HG03439 (cell line): ENCODE results near the gene UQCC5.

Source experiments
- ATAC-seq: cut with Tn5 transposase; IDR thresholded peaks from one replicate; pipeline ENCODE4 v1.9.1; 2021; ENCODE audit warnings: mild to moderate bottlenecking, moderate library complexity; ENCODE audit not compliant: unreplicated experiment

Gene UQCC5

GRCh38 chr3:52558436-52558835, 22.0 kb downstream of the UQCC5 start:
- ATAC-seq, result no peak

GRCh38 chr3:52561028-52561747, 24.8 kb downstream of the UQCC5 start:
- ATAC-seq, result no peak

- ATAC-seq, result no peak
Observed at GRCh38 chr3:52563984-52564383, 27.6 kb downstream of the UQCC5 start.

GRCh38 chr3:52568069-52568468, 31.7 kb downstream of the UQCC5 start:
- no peak for ATAC-seq

- ATAC-seq, result no peak
Observed at GRCh38 chr3:52570076-52570475, 33.7 kb downstream of the UQCC5 start.

DNA sequence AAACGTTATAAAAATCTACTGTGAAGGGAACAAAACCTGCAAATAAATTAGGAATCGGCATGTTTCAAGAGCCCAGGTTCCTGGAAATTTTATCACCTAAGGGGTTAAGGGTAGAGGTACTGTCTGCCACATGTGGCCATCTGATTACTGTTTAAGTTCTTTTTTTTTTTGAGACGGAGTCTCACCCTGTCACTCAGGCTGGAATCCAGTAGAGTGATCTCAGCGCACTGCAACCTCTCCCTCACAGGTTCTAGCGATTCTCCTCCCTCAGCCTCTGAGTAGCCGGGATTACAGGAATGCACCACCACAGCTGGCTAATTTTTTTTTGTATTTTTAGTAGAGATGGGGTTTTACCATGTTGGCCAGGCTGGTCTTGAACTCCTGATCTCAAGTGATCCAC, 35.8 kb downstream of the UQCC5 start:
- ATAC-seq, result no peak

DNA sequence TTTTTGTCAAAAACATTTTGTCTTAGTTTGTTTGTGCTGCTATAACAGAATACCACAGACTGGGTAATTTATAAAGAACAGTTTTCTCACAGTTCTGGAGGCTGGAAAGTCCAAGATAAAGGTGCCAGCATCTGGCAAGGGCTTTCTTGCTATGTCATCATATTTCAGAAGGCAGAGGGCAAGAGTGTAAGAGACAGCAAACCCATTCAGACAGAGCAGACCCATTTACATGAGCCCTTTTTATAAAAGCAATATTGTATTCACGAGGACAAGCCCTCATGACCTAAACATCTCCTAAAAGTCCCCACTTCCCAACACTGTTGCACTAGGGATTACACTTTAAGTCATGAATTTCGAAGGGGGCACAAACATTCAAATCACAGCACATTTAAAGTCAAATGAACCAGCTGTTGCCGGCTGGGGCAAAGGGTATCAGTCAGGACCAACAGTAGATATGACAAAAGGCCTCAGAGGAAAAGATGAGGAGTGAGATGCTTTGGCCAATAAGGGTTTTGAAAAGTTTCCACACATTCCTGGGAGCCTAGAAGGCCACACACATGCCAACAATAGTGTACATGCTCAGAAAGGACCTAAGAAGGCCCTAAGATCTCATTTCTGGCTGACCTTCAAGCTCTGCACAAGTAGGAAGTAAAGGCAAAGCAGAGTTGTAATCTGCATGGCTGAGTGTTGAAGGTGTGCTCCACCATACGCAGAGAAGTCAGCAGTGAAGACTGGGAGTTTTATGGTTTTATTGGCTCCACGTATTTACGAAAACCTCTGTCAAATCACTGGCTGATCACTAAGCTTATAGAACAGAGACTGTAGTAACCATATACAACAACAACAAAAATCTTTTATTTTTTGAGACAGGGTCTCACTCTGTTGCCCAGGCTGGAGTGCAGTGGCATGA, 37.9 kb downstream of the UQCC5 start:
- no peak for ATAC-seq
